ENCODE data around the gene PEX14.

GRCh38 chr1:10653370-10654125 is 178.8 kb downstream of the PEX14 start:
- TF ChIP-seq JUNB (IDR thresholded peaks at IDR 0.05) (no peak), CTCF (IDR thresholded peaks at IDR 0.05 in 2 of 3, conservative IDR thresholded peaks at IDR 0.05 in 1 of 3; ENCODE audit: control insufficient read depth in 2 of 3, extremely low read depth in 1 of 3, insufficient read depth in 1 of 3, low read depth in 3 of 3, low read length in 3 of 3) (no peak), HDAC6 (IDR thresholded peaks at IDR 0.05; ENCODE audit: unreplicated experiment) (no peak), ETV6 (conservative IDR thresholded peaks at IDR 0.05 in 1 of 2, IDR thresholded peaks at IDR 0.05 in 1 of 2; ENCODE audit: borderline replicate concordance in 1 of 2, low read depth in 1 of 2) (no peak), EZH2 (IDR thresholded peaks at IDR 0.05; ENCODE audit: borderline replicate concordance, control insufficient read depth, low read depth, low read length) (no peak)
